Right cardiac atrium (tissue), 5 donors: ENCODE data around the gene CHRNB2. TPM values are rescaled to one million over a fixed set of nuclear protein-coding genes. Genes with fewer than 3 reads are reported as not detected.

Source experiments
- ATAC-seq, 2 donors: fragments of 200-7000 bp; cut with Tn5 transposase; one replicate each; pipeline versions ENCODE4 v1.8.0 to v1.9.1; 2020; ENCODE audit warnings: moderate library complexity in 2 of 2, mild to moderate bottlenecking in 1 of 2
- DNase-seq, 3 donors: peaks; one replicate each; pipeline ENCODE4 v3.0.0-alpha.2; 2020
- H3K27ac ChIP-seq: one replicate; pipeline ENCODE4 v1.5.1; 2013; ENCODE audit warnings: mild to moderate bottlenecking, low read length, control low read depth, moderate library complexity
- H3K27me3 ChIP-seq: one replicate; pipeline ENCODE4 v1.6.1; 2013; ENCODE audit not compliant: control insufficient read depth, insufficient read depth
- H3K4me1 ChIP-seq: one replicate; pipeline ENCODE4 v1.6.1; 2013; ENCODE audit warnings: low read length; ENCODE audit not compliant: control insufficient read depth, insufficient read depth
- H3K4me3 ChIP-seq: one replicate; pipeline ENCODE4 v1.5.1; 2013; ENCODE audit warnings: low read length, control low read depth
- H3K9me3 ChIP-seq: one replicate; pipeline ENCODE4 v1.6.1; 2013; ENCODE audit warnings: low read length; ENCODE audit not compliant: control insufficient read depth
- WGBS: extraction: QIAGEN DNeasy Blood & Tissue Kit; methylation state at CpG from one replicate; pipeline ENCODE4 v1.1.7; 2013; 5-methylcytosine and 5-hydroxymethylcytosine counted together
- intact Hi-C, 4 donors: fragments of 100-400 bp; cut with DNase I; formaldehyde crosslinking; loops; one replicate each; pipeline versions ENCODE4 v1.11.0 to v1.14.0; 2022 to 2023
- polyA plus RNA-seq: library from polyadenylated mRNA; stranded (reverse); fragments of 200-250 nt; gene quantifications from one replicate; pipeline ENCODE4 v1.2.3, GENCODE V29; 2013
- total RNA-seq, 4 donors: library from RNA; stranded (reverse); fragmentation: NEBNext Ultra II Directional; extraction: Animal tissue kit (Norgen Biotek cat#: 25700); gene quantifications; one replicate each; pipeline ENCODE4 v1.2.1, GENCODE V29; 2021
- donor health status: healthy with polysubstance abuse.
- donor health status: DM: no; HTN: yes; CAD: no.
- donor health status: DM: no; HTN: no; CAD: no.
- donor health status: DM: no; HTN: yes; CAD: no; lungs with severe emphysema.
- donor health status: DM: yes; HTN: yes; CAD: no.

Gene CHRNB2
- total and polyA plus RNA-seq, 5 donors: 0.07 TPM; not detected in 4

DNA sequence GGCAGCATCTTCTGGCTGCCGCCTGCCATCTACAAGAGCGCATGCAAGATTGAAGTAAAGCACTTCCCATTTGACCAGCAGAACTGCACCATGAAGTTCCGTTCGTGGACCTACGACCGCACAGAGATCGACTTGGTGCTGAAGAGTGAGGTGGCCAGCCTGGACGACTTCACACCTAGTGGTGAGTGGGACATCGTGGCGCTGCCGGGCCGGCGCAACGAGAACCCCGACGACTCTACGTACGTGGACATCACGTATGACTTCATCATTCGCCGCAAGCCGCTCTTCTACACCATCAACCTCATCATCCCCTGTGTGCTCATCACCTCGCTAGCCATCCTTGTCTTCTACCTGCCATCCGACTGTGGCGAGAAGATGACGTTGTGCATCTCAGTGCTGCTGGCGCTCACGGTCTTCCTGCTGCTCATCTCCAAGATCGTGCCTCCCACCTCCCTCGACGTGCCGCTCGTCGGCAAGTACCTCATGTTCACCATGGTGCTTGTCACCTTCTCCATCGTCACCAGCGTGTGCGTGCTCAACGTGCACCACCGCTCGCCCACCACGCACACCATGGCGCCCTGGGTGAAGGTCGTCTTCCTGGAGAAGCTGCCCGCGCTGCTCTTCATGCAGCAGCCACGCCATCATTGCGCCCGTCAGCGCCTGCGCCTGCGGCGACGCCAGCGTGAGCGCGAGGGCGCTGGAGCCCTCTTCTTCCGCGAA, 3.8 kb downstream of the CHRNB2 start:
- intact Hi-C loops: no loop called here
- no peak for ATAC-seq

DNA sequence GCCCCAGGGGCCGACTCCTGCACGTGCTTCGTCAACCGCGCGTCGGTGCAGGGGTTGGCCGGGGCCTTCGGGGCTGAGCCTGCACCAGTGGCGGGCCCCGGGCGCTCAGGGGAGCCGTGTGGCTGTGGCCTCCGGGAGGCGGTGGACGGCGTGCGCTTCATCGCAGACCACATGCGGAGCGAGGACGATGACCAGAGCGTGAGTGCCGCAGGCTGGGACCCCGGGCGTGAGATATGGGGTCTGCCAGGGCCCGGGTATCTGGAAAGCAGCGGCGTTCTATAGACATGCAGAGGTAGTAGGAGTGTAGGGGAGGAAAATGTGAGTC, 4.3 kb downstream of the CHRNB2 start:
- no peak for ATAC-seq
- H3K4me3 ChIP-seq: no peak overlapping the region
- 92% methylated on average over 29 of the region's 29 CpGs for WGBS
- DNase-seq: no peak
- H3K4me1 ChIP-seq: no peaks in the 10 kb centered on the region
- H3K27me3 ChIP-seq: no peaks in the 10 kb centered on the region
- no peak overlapping the region for H3K27ac ChIP-seq
- intact Hi-C loops: no loop called here
- no peaks in the 10 kb centered on the region for H3K9me3 ChIP-seq

More for the DNA sequence above, 3.8 kb downstream of the CHRNB2 start:
- DNase-seq: no peak
- Histone ChIP-seq H3K27ac (no peak overlapping the region), H3K27me3 (no peaks in the 10 kb centered on the region), H3K9me3 (no peaks in the 10 kb centered on the region), H3K4me1 (no peaks in the 10 kb centered on the region), H3K4me3 (no peak overlapping the region)
- WGBS: 95% methylated on average over 59 of the region's 59 CpGs

DNA sequence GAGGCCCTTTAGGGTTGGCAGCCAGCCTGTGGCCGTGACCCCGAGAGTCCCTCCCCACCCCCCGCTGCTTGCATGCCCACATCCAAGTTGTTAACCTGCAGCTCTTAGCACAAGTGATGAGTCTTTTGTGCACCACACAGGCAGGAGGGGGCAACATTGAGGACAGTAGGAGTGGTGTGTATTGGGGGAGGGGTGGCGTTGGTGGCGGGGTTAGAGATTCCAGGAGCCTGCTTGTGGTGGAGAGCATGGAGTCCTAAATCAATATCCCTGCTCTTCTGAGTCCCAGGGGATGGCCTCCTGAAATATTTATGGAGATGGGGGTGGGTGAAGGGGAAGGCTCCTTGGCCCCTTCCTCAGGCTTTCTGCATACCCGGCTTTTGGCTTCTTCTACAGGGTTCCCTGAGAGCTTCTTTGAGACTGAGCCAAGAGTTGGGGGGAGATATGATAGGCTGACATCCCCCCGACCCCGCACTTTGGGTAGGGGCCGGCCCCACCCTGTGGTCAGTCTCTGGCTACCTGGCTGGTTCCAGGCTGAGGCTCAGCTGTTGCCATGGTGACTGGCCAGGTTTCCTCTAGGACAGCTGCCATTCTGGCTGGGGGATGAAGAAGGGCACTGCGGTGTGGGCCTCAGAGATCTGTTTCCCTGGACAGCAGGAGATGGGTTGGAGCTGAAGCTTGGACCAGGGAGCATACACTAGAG, 5.0 kb downstream of the CHRNB2 start:
- no peak for ATAC-seq
- H3K27me3 ChIP-seq: no peaks in the 10 kb centered on the region
- no peaks in the 10 kb centered on the region for H3K9me3 ChIP-seq
- H3K4me3 ChIP-seq: no peak overlapping the region
- no peak overlapping the region for H3K27ac ChIP-seq
- intact Hi-C loops: no loop called here
- peaks cover 1% of the 10 kb centered on the region for H3K4me1 ChIP-seq
- 71% methylated on average over 10 of the region's 10 CpGs for WGBS
- DNase-seq: no peak

- no peak overlapping the region for H3K27ac ChIP-seq
- peaks cover 3% of the 10 kb centered on the region for H3K4me1 ChIP-seq
- DNase-seq (no peak), ATAC-seq (no peak)
- no peaks in the 10 kb centered on the region for H3K9me3 ChIP-seq
- no peaks in the 10 kb centered on the region for H3K27me3 ChIP-seq
- intact Hi-C loops: no loop called here
- WGBS: 88% methylated on average over 3 of the region's 3 CpGs
- H3K4me3 ChIP-seq: no peak overlapping the region
Measured at GRCh38 chr1:154573168-154573510, 5.6 kb downstream of the CHRNB2 start.

- 15% methylated on average over 7 of the region's 7 CpGs for WGBS
- ATAC-seq: no peak
Measured at GRCh38 chr1:154574716-154575115, 7.1 kb downstream of the CHRNB2 start.

GRCh38 chr1:154575147-154575927, 7.8 kb downstream of the CHRNB2 start:
- H3K4me1 ChIP-seq: peaks cover 3% of the 10 kb centered on the region
- WGBS: 81% methylated on average over 10 of the region's 10 CpGs
- ATAC-seq (no peak), DNase-seq (no peak)
- H3K9me3 ChIP-seq: no peaks in the 10 kb centered on the region
- intact Hi-C loops: no loop called here
- no peaks in the 10 kb centered on the region for H3K27me3 ChIP-seq
- H3K4me3 ChIP-seq: no peak overlapping the region
- no peak overlapping the region for H3K27ac ChIP-seq

More at GRCh38 chr1:154574716-154575115, 7.1 kb downstream of the CHRNB2 start:
- Histone ChIP-seq H3K27me3 (no peaks in the 10 kb centered on the region), H3K27ac (no peak overlapping the region), H3K4me1 (peaks cover 3% of the 10 kb centered on the region), H3K4me3 (no peak overlapping the region), H3K9me3 (no peaks in the 10 kb centered on the region)
- DNase-seq: no peak
- intact Hi-C loops: no loop called here

GRCh38 chr1:154575951-154576566, 8.5 kb downstream of the CHRNB2 start:
- peaks cover 3% of the 10 kb centered on the region for H3K4me1 ChIP-seq
- H3K4me3 ChIP-seq: no peak overlapping the region
- ATAC-seq (no peak), DNase-seq (no peak)
- H3K9me3 ChIP-seq: no peaks in the 10 kb centered on the region
- no peak overlapping the region for H3K27ac ChIP-seq
- intact Hi-C loops: no loop called here
- H3K27me3 ChIP-seq: no peaks in the 10 kb centered on the region
- 79% methylated on average over 8 of the region's 8 CpGs for WGBS

DNA sequence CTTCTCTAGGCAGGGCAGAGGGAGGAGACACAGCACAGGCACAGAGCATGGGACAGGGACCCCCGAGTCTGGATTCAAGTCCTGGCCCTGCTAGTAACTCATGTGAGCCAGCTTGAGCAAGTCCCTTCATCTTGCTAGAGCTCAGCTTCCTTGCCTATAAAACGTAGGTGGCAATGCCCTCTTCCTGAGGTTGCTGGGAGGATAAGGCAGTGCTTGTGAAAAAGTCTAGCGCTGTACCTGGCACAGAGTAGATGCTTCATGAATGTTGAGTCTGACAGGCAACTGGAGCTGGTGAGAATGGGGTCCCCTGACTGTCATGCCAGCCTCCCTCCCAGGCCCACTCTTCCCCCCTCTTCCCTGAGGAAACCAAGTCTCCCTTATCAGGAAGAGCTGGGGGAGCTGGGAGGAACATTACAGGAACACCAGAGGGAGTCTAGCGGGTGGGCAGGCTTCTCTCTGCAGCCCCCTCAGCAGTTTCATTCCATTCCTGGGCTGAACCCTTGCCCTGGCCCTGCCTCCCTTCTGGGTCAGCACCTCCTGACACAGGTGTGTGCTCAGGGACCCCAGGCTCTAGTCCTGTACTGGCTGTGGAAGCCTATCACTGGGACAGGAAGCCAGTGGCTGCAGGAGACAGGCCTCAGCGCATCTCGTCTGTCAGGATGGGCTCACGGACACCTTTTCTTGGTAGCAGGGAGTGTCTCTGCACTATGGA, 9.9 kb downstream of the CHRNB2 start:
- intact Hi-C loops: no loop called here
- WGBS: 52% methylated on average over 7 of the region's 7 CpGs
- DNase-seq (no peak), ATAC-seq (no peak)
- H3K4me3 ChIP-seq: no peak overlapping the region
- no peaks in the 10 kb centered on the region for H3K9me3 ChIP-seq
- H3K27me3 ChIP-seq: no peaks in the 10 kb centered on the region
- peaks cover 3% of the 10 kb centered on the region for H3K4me1 ChIP-seq
- H3K27ac ChIP-seq: peak overlapping the region; percentile 34

GRCh38 chr1:154578058-154578418, 10.5 kb downstream of the CHRNB2 start:
- Histone ChIP-seq H3K27me3 (no peaks in the 10 kb centered on the region), H3K27ac (no peak overlapping the region), H3K4me3 (no peak overlapping the region), H3K9me3 (no peaks in the 10 kb centered on the region), H3K4me1 (peaks cover 3% of the 10 kb centered on the region)
- intact Hi-C loops: no loop called here
- DNase-seq (peak; percentile 55 to 70 (median 68)), ATAC-seq (peak; percentile 77 to 92)
- 32% methylated on average over 6 of the region's 6 CpGs for WGBS

GRCh38 chr1:154579374-154579773, 11.8 kb downstream of the CHRNB2 start:
- WGBS: 88% methylated on average over 8 of the region's 8 CpGs
- intact Hi-C loops: no loop called here
- Histone ChIP-seq H3K4me1 (peaks cover 3% of the 10 kb centered on the region), H3K27me3 (no peaks in the 10 kb centered on the region), H3K9me3 (no peaks in the 10 kb centered on the region), H3K27ac (no peak overlapping the region), H3K4me3 (no peak overlapping the region)
- no peak for DNase-seq
- no peak for ATAC-seq
